ENCODE results near the gene RIPPLY2.

Gene RIPPLY2

GRCh38 chr6:83905648-83906047 lies 52.5 kb downstream of the RIPPLY2 start:
- no peak for TF ChIP-seq CTCF (conservative IDR thresholded peaks at IDR 0.05)
- no peak overlapping the region for H3K27ac ChIP-seq

All from VCaP (cell line).